ENCODE measurements around the gene PRSS12.

DNA sequence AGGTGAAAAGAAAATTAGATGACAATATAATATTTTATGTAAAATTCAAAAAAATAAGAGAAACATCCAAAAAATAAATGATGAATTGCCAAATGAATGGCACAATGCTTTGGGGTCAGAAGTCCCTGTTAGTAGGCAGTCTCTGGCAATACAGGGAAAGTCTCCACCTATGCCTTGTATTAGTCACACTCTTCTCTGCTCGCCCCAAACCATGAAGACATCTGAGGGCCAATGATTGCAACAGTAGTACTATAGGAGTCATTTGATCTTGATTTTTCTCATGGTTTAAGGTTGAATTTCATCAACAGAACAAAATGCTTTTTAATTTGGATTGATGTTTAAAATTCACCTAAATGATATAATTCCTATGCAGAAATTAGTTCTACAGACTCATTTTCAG is 3.9 kb upstream of the PRSS12 start:
- TF ChIP-seq REST (IDR thresholded peaks at IDR 0.05; ENCODE audit: borderline replicate concordance) (no peak), EZH2 (IDR thresholded peaks at IDR 0.05; ENCODE audit: borderline replicate concordance, insufficient read depth, low read length, poor library complexity, severe bottlenecking) (no peak)

Data from neural cell (in vitro differentiated cells).